ENCODE data around the gene PDE6A.

PDE6A gene

DNA sequence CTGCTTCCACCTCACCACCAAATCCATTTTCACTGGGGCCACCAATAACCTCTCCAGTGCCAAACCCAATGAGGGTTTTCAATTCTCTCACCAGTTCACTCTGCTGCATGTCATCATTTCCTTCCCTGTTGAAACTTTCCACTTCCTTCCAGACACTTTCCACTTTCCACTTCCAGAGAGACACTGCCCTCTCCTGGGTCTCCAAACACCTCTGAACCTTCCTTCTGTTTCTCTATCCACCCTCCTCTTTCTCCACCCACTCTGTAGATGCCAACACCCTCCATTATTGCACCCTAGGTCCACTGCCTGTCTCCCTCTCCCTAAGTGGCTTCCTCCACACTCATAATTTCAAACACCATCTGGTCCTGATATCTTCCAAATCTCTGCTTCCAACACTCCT lies 39.6 kb downstream of the PDE6A start:
- DNase-seq (ENCODE audit: low read depth) = no peak
- no peak overlapping the region for H3K4me3 ChIP-seq (ENCODE audit: low read depth, low read length)
- TF ChIP-seq, protein P1, sequence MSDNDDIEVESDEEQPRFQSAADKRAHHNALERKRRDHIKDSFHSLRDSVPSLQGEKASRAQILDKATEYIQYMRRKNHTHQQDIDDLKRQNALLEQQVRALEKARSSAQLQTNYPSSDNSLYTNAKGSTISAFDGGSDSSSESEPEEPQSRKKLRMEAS (IDR thresholded peaks at IDR 0.05; ENCODE audit: low read depth, low read length) = no peak

DNA sequence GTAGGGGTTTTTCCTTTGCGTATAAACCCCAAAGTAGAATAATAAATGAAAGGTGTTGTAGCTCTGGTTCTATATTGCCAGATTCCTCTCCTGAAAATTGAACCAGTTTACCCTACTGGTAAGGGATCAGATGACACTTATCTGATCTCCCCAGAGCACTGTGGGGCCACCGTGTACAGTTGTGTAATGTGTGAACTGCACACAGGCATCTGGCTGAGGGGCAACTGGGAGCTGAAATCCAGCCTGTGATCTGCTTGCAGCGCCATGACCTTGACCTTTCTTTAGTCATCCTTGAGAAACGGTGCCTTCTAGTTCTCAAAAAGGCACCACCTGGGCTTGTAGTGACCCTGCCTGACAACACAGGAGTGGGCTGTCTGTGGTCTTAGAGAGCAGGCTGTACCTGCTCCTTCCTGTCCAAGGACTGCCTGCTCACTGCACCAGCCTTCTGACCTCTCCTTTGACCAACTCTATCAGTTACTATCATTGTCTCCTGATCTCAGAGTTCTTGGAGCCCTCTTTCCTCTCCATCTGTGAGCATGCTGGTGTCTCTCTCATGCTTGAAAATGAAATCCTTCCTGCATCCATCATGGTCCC lies 40.2 kb downstream of the PDE6A start:
- no peak overlapping the region for H3K4me3 ChIP-seq (ENCODE audit: low read depth, low read length)
- DNase-seq (ENCODE audit: low read depth) = peak; percentile 69
- TF ChIP-seq MYC (IDR thresholded peaks at IDR 0.05; ENCODE audit: low read depth, low read length) = peak; percentile 26; the same call in 1 of the 2 replicates
- TF ChIP-seq, protein P2, sequence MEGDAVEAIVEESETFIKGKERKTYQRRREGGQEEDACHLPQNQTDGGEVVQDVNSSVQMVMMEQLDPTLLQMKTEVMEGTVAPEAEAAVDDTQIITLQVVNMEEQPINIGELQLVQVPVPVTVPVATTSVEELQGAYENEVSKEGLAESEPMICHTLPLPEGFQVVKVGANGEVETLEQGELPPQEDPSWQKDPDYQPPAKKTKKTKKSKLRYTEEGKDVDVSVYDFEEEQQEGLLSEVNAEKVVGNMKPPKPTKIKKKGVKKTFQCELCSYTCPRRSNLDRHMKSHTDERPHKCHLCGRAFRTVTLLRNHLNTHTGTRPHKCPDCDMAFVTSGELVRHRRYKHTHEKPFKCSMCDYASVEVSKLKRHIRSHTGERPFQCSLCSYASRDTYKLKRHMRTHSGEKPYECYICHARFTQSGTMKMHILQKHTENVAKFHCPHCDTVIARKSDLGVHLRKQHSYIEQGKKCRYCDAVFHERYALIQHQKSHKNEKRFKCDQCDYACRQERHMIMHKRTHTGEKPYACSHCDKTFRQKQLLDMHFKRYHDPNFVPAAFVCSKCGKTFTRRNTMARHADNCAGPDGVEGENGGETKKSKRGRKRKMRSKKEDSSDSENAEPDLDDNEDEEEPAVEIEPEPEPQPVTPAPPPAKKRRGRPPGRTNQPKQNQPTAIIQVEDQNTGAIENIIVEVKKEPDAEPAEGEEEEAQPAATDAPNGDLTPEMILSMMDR (IDR thresholded peaks at IDR 0.05; ENCODE audit: low read depth, low read length) = no peak

DNA sequence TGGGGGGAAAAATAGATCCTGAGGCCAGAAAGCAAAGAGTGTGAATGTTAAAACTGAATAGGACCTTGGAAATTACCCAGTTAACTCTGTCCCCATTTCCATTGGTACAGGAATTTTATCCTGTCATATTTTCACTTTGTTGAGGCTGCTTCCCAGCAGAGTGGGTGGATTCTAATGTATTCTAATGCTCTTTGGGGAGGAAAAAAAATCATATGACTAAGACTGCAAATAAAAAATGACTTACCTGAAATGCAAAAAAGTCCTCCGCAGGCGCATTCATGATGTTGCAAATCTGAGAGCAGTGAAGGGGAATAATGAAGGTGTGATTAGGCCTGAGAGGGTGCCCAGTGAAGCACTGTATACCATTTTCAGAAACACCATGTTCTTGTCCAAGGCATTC lies 41.2 kb downstream of the PDE6A start:
- no peak overlapping the region for H3K4me3 ChIP-seq (ENCODE audit: low read depth, low read length)
- no peak for DNase-seq (ENCODE audit: low read depth)
- TF ChIP-seq, protein P1 (IDR thresholded peaks at IDR 0.05; ENCODE audit: low read depth, low read length) = no peak
- TF ChIP-seq, protein P2 (IDR thresholded peaks at IDR 0.05; ENCODE audit: low read depth, low read length) = no peak
- TF ChIP-seq POLR2A (IDR thresholded peaks at IDR 0.05; ENCODE audit: extremely low read depth, insufficient read length) (no peak), MYC (IDR thresholded peaks at IDR 0.05; ENCODE audit: low read depth, low read length) (no peak)

DNA sequence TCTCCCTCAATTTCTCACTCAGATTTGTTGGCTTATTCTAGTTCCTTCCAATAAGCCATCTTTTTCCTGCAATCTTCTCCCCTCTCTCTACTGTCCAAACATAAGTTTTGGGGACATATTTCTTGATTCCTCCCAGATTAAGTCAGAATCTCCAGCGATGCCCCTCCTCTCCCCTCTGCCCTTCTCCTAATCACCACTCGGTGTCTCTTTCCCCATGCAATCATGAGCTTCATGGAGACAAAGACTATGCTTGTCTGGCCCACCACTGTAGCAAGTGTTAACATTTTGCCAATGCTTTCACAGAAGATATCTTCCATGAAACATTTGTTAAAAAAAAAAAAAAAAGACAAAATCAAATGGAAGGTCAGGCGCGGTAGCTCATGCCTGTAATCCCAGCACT lies 42.4 kb downstream of the PDE6A start:
- TF ChIP-seq, protein P2 (IDR thresholded peaks at IDR 0.05; ENCODE audit: low read depth, low read length) = peak; percentile 28
- no peak for TF ChIP-seq POLR2A (IDR thresholded peaks at IDR 0.05; ENCODE audit: extremely low read depth, insufficient read length)
- TF ChIP-seq, protein P1 (IDR thresholded peaks at IDR 0.05; ENCODE audit: low read depth, low read length) = no peak
- H3K4me3 ChIP-seq (ENCODE audit: low read depth, low read length) = no peak overlapping the region
- DNase-seq (ENCODE audit: low read depth) = peak; percentile 38

DNA sequence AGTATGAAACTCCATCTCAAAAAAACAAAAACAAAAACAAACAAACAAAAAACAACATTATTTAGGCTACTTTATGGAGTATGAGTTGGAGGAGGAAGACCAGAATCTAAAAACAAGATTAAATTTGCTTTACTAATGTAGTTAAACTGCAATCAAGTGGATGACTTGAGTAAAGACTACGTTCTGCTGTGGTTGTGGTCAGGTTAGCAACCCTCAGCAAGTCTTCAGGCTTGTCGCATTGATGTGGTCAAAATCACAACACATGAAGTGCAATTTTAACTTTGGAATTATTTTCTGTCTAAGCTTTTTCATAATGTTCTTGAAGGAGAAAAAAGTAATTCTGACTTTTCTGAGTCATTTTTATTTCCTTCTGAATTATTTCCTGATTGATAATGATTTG lies 43.1 kb downstream of the PDE6A start:
- TF ChIP-seq, protein P2 (IDR thresholded peaks at IDR 0.05; ENCODE audit: low read depth, low read length) = no peak
- TF ChIP-seq, protein P1 (IDR thresholded peaks at IDR 0.05; ENCODE audit: low read depth, low read length) = no peak
- TF ChIP-seq MYC (IDR thresholded peaks at IDR 0.05; ENCODE audit: low read depth, low read length) (no peak), POLR2A (IDR thresholded peaks at IDR 0.05; ENCODE audit: extremely low read depth, insufficient read length) (no peak)
- H3K4me3 ChIP-seq (ENCODE audit: low read depth, low read length) = no peak overlapping the region
- DNase-seq (ENCODE audit: low read depth) = no peak

DNA sequence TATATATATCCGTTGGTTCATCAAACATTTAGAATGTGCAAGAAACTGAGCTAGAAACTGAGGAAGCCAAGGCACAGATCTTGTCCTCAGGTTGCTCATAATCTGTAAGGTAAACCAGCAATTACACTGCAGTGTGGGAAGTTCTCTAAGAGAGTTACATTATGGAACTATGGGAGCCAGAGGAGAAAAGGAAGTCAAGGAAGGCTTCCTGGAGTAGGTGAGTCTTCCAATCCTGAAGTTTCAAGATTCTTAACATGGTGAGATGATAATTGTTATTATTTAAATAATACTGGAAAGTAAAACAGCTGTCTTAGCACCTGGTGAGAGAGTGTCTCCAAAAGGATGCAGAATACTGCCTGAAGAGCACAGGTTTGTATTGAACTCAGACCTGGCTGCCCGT lies 44.2 kb downstream of the PDE6A start:
- TF ChIP-seq MYC (IDR thresholded peaks at IDR 0.05; ENCODE audit: low read depth, low read length) (no peak), POLR2A (IDR thresholded peaks at IDR 0.05; ENCODE audit: extremely low read depth, insufficient read length) (no peak)
- TF ChIP-seq, protein P2 (IDR thresholded peaks at IDR 0.05; ENCODE audit: low read depth, low read length) = no peak
- TF ChIP-seq, protein P1 (IDR thresholded peaks at IDR 0.05; ENCODE audit: low read depth, low read length) = no peak
- H3K4me3 ChIP-seq (ENCODE audit: low read depth, low read length) = no peak overlapping the region
- no peak for DNase-seq (ENCODE audit: low read depth)

Measured in NB4 (cell line).